Measurements from ENCODE around the gene PTPRE.

Gene PTPRE

GRCh38 chr10:128114901-128115300 is 208.0 kb downstream of the PTPRE start:
- TF ChIP-seq CTCF (IDR thresholded peaks at IDR 0.05; ENCODE audit: low read depth, low read length, missing control alignments): no peak
- peaks cover 4% of the 10 kb centered on the region for H3K36me3 ChIP-seq (replicated peaks)
- no peak overlapping the region for H3K4me3 ChIP-seq (ENCODE audit: low read depth, low read length)
- H3K27me3 ChIP-seq (replicated peaks): no peaks in the 10 kb centered on the region
- no peak overlapping the region for H3K27ac ChIP-seq
- in situ Hi-C loops (cut with HindIII; ENCODE audit: low pct_ligation_motif_present, low sequenced_read_pairs): no loop called here
- DNase-seq: no peak

- Histone ChIP-seq H3K4me3 (ENCODE audit: low read depth, low read length) (no peak overlapping the region), H3K27me3 (replicated peaks) (no peaks in the 10 kb centered on the region), H3K36me3 (replicated peaks) (peaks cover 4% of the 10 kb centered on the region), H3K27ac (no peak overlapping the region)
- no peak for TF ChIP-seq CTCF (IDR thresholded peaks at IDR 0.05; ENCODE audit: low read depth, low read length, missing control alignments)
- DNase-seq: no peak
- in situ Hi-C loops (cut with HindIII; ENCODE audit: low pct_ligation_motif_present, low sequenced_read_pairs): no loop called here
Observed at GRCh38 chr10:128115356-128115755, 208.5 kb downstream of the PTPRE start.

GRCh38 chr10:128116187-128116586 is 209.3 kb downstream of the PTPRE start:
- in situ Hi-C loops (cut with HindIII; ENCODE audit: low pct_ligation_motif_present, low sequenced_read_pairs): no loop called here
- no peak overlapping the region for H3K4me3 ChIP-seq (ENCODE audit: low read depth, low read length)
- DNase-seq: no peak

DNA sequence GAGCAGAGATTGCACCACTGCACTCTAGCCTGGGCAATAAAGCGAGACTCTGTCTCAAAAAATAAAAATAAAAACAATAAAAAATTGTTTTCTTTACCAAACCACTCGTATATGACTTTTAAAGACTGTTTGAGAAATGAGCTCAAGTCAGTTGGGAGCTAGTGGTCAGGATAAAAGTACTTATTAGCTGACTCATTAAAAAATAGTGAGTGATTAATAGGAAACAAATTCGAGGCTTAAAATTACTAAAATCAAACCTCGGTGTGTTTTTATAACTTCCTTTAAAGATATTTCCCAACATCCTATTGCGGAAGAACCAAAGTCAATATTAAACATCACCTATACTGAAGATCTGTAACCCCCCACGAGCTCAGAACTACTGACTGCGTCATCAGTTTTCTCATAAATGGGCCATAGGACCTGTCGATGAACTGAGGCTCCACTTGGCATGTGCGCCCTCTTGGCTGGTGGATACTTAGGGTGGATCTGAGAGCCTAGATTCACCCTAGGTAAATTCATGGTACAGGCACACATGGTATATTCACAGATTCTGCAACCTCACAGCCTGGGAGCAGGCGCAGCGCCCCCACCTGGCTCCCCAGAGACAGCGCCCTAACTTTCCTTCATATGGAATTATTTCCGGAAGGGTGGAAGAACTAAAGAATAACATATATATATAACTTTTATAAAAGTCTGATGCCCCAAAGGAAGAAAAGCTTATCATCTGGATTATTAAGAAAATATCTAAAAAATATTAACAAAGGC is 210.1 kb downstream of the PTPRE start:
- no peak overlapping the region for H3K27ac ChIP-seq
- H3K4me3 ChIP-seq (ENCODE audit: low read depth, low read length): no peak overlapping the region
- peak; percentile 54 for TF ChIP-seq CTCF (IDR thresholded peaks at IDR 0.05; ENCODE audit: low read depth, low read length, missing control alignments)
- peaks cover 4% of the 10 kb centered on the region for H3K36me3 ChIP-seq (replicated peaks)
- no peaks in the 10 kb centered on the region for H3K27me3 ChIP-seq (replicated peaks)
- in situ Hi-C loops (cut with HindIII; ENCODE audit: low pct_ligation_motif_present, low sequenced_read_pairs): no loop called here
- DNase-seq: no peak

More at GRCh38 chr10:128116187-128116586, 209.3 kb downstream of the PTPRE start:
- peaks cover 4% of the 10 kb centered on the region for H3K36me3 ChIP-seq (replicated peaks)
- H3K27ac ChIP-seq: no peak overlapping the region
- no peak for TF ChIP-seq CTCF (IDR thresholded peaks at IDR 0.05; ENCODE audit: low read depth, low read length, missing control alignments)
- H3K27me3 ChIP-seq (replicated peaks): no peaks in the 10 kb centered on the region

GRCh38 chr10:128121750-128122412 is 215.0 kb downstream of the PTPRE start:
- in situ Hi-C loops (cut with HindIII; ENCODE audit: low pct_ligation_motif_present, low sequenced_read_pairs): no loop called here
- no peak overlapping the region for H3K27ac ChIP-seq

More at GRCh38 chr10:128121750-128122412, 215.0 kb downstream of the PTPRE start:
- Histone ChIP-seq H3K27me3 (replicated peaks) (no peaks in the 10 kb centered on the region), H3K4me3 (ENCODE audit: low read depth, low read length) (no peak overlapping the region), H3K36me3 (replicated peaks) (no peaks in the 10 kb centered on the region)
- no peak for TF ChIP-seq CTCF (IDR thresholded peaks at IDR 0.05; ENCODE audit: low read depth, low read length, missing control alignments)
- DNase-seq: no peak

All from brain microvascular endothelial cell (primary cell).